Measurements from ENCODE around the gene DENND1A.

- no peak for TF ChIP-seq POLR2AphosphoS5 (IDR thresholded peaks at IDR 0.05; ENCODE audit: low read depth, low read length)
- no peak for TF ChIP-seq SIN3A (IDR thresholded peaks at IDR 0.05; ENCODE audit: borderline replicate concordance, insufficient read depth, low read length)
- TF ChIP-seq TAF1 (IDR thresholded peaks at IDR 0.05; ENCODE audit: borderline replicate concordance, insufficient read depth, low read length) = no peak
- no peak for TF ChIP-seq REST (IDR thresholded peaks at IDR 0.05; ENCODE audit: insufficient read depth in 1 of 2, low read depth in 2 of 2, low read length in 2 of 2)
- TF ChIP-seq FOXP2 (optimal IDR thresholded peaks at IDR 0.05; ENCODE audit: borderline replicate concordance, extremely low read depth, extremely low read length, insufficient read depth) = no peak
Observed at GRCh38 chr9:123411636-123412035, 518.3 kb downstream of the DENND1A start.

Data from PFSK-1 (cell line).